CD4-positive, alpha-beta T cell treated with Interleukin-1 beta for 1 hour (primary cell): ENCODE measurements around the gene ACAP3.
"Not testable (repeated sequence)": the region's sequence is repeated elsewhere in the genome, so short reads cannot be mapped to it uniquely, and the experiment has no call there.

Experiments
- DNase-seq, 2 donors: peaks; one replicate each; pipeline ENCODE4 v3.0.0-alpha.2; 2020 to 2022

The ACAP3 gene

GRCh38 chr1:1329304-1330210 is 21.8 kb upstream of the ACAP3 start:
- no peak for DNase-seq

- DNase-seq, result no peak
Measured at GRCh38 chr1:1328254-1328653, 20.5 kb upstream of the ACAP3 start.

GRCh38 chr1:1327291-1327690 is 19.6 kb upstream of the ACAP3 start:
- DNase-seq, result no peak

- DNase-seq, result no peak
Measured at GRCh38 chr1:1326075-1326605, 18.4 kb upstream of the ACAP3 start.

DNA sequence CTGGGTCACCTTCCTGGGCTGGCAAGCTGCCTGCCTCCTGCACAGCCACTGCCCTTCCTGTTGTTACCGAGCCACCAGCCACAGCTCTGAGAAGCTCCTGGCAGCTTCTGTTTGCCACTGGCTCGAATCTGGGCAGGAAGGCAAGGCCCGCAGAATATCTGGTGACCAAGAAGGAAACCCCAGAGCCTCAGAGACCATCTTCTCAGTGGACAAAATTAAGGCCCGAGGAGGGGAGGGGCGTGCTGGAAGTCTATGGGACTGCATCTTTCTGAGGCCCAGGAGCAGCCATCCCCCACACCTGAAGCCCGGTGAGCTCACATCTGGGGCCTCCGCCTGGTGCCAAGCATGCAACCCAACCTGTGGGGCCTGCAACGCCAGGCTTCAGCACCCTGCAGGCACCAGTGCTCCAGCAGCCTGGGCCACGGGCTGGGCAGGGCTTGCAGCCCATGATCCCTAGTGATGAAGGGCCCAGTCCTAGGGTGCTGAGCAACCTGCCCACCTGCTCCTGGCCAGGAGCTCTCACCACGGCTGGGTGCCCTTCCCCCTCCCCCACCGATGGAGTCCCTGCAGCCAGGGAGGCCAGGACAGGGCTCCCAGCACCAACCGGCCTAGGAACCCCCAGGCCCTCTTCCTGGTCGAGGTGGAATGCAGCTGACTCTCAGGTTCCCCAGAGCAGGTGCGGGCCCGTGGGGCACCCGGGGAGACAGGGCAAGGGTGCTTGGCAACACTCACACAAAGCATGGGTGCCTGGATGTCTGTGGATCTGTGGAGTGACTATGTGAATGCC is 17.8 kb upstream of the ACAP3 start:
- DNase-seq, result peak in 1 of 2 donors; percentile 19

DNA sequence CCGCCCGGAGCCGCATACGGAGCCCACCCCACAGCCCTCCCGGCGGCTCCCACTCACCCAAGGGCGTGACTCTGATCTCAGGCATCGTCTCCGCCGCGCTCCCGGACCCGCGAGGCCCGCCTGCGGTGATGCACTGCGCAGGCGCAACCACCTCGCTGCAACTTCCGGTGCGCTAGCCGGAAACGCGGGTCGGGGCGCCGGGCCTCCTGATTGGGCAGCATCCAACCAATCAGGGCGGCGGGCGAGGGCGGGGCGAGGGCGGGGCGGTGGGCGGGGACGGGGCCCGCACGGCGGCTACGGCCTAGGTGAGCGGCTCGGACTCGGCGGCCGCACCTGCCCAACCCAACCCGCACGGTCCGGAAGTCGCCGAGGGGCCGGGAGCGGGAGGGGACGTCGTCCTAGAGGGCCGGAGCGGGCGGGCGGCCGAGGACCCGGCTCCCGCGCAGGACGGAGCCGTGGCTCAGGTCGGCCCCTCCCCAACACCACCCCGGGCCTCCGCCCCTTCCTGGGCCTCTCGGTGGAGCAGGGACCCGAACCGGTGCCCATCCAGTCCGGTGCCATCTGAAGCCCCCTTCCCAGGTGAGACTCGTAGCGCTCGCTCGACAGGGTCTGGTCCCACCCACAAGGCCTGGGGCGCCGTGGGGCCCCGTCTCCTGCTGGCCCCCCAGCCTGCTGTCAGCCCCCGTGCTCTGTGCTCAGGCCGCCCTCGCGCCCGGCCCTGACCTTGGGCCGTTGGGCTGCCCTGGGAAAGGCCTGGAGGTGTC is 17.0 kb upstream of the ACAP3 start, which contains the start of the genes CPTP and INTS11:
CPTP (plus strand) TSS at position 279 of the 764 bp plus-strand sequence. CDS start 2,109 bp downstream, outside the sequence.
INTS11 (minus strand) TSS at position 137 of the 764 bp plus-strand sequence; CDS start at position 85, 52 bp downstream.
- peak; percentile 95 to 96 for DNase-seq

GRCh38 chr1:1324084-1324523 is 16.4 kb upstream of the ACAP3 start:
- no peak for DNase-seq

DNA sequence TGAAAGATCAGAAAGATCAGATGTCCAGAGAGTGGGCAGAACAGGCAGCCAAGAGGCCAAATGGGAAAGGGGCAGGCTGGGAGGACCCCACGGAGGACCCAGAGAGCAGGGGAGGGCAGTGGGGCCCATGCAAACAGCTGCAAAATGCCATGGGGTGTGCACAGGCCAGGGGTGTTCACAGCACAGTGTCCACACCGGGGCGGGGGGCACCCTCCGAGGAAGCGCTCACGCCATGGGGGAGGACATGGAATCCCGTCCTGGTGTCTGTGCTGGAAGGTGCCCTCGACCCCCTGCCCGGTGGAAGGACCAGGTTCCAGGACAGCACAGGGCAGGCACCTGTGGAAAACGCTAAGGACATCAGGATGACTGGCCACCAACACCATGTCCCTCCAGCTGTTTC is 15.2 kb upstream of the ACAP3 start:
- no peak for DNase-seq

DNA sequence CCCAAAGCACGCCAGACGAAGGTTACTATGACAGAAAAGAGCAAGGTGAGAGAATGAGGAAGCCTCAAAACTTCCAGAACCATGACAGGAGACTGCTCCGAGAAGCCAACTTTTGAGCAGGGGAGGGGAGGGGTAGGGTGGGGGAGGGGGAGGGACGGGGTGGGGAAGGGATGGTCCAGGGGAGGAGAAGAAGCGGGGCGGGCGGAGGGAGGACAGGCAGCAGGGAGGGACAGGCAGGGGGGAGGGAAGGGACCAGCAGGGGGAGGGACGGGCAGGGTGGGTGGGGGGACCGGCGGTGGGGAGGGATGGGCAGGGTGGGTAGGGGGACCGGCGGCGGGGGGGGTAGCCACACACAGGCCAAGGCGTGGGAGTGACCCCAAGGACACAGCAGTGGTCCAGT is 14.7 kb upstream of the ACAP3 start:
- no peak for DNase-seq

- no peak for DNase-seq
Measured at GRCh38 chr1:1321477-1321876, 13.7 kb upstream of the ACAP3 start.

- no peak for DNase-seq
Measured at GRCh38 chr1:1320666-1321448, 13.1 kb upstream of the ACAP3 start.

DNA sequence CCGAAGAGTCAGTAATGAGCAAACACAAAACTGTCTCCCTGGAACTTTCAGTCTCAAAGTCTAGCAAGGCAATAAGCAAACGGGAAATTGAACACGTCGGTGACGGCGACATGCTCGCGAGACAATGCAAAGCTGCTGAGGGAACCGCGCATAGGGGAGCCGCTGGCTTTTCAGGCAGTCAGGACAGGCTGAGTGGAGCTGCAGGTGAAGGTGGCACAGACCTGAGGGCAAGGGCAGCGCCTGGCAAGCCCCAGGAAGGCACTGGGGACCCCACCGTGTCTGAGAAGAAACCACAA is 11.9 kb upstream of the ACAP3 start:
- no peak for DNase-seq

GRCh38 chr1:1318777-1319645 is 11.3 kb upstream of the ACAP3 start:
- DNase-seq, result no peak

DNA sequence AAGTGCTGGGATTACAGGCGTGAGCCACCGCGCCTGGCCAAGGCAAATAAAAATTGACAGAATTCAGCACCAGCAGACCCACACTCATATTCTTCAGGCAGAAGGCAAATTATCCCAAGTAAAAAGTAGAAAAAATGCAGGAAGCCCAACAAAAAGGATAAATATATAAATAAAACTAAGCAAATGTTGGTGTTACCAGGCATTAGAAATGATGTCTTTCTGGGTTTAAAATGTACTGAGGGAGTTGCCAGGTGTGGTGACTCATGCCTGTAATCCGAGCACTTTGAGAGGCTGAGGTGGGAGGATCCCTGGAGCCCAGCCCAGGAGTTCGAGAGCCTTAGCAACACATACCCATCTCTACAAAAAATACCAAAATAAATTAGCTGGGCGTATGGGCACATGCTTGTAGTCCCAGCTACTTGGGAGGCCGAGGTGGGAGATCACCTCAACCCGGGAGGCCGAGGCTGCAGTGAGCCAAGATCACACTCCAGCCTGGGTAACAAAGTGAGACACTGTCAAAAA is 10.5 kb upstream of the ACAP3 start:
- no peak for DNase-seq

DNA sequence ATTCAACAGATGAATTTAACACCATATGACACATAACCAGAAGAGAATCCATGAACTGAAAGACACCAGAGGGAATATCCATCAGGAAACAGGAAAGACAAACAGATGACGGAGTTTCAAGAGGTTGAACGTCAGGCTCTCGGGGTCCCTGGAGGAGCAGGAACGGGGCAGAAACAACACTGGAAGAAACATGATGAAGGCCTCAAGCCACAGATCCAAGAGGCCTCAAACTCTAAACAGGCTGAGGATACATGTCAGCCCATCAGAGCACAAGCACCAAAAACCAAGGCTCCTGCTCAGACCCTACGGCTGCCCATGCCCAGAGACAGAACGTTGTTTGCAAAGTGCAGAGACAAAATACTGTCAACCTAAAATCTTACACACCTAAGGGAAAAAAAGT is 9.7 kb upstream of the ACAP3 start:
- no peak for DNase-seq

GRCh38 chr1:1316199-1316598 is 8.5 kb upstream of the ACAP3 start:
- not testable (repeated sequence) for DNase-seq

DNA sequence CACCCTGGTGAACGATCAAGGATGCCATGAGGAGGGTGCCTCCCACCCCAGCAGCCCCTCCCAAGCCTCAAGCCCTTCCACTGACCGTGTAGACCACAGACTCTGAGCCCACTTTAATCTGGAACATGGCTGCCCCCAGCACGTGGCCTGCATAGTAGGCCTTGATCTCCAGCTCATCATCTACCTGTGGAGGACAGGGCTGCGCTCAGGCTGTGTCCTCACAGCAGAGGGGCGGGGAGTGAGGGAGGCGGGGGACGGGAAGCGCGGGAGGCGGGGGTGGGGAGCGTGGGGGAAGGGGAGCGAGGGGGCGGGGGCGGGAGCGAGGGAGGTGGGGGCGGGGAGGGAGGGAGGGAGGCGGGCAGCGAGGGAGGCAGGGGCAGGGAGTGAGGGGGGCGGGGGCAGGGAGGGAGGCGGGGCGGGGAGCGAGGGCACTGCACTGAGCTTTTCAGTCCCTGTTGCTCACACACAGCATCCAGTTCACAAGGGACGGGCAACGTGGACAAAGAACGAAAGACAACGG is 7.8 kb upstream of the ACAP3 start:
- DNase-seq, result no peak

DNA sequence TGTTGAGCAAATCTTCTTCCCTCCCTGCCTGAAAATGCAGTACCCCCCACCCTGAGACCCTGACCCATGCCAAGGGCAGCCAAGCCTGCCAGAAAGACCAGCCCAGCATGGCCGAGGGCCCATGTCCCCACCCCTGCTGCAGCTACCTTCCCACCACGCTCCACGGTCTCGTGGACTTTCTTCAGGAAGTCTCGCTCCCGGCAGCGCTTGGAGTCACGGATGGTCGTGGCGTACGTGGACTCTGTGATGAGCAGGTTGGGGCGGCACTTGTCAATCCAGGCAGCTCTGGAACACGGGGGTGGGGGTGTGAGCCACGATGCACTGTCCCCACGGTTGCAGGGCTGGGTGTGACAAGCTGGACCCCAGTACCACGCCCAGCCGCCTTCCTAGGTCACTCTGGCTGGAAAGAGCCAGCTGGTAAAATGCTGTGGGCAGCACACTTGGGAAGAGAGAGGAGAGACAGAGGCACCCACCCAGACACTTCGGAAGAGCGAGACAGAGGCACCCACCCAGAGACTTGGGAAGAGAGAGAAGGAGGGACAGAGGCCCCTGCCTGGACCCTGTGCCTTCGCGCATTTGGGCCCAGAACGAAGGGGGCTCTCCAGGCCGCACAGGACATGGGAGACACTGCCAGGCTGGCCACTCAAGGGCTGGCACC is 7.1 kb upstream of the ACAP3 start:
- DNase-seq, result no peak

DNA sequence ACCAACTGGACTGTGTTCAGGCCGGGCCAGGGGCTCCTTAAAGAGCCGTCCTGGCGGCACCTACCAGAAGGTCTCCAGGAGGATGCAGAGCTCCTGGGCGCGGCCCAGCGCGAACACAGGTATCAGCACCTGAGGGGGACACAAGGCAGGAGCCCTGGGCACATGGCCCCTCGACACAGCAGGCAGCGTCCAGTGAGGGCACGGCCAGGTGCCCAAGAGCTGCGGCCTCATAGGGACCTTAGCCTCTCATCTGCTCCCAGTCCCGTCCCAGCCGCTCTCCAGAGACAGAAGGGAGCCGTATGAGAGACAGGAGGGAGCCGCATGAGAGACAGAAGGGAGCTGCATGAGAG is 6.5 kb upstream of the ACAP3 start:
- DNase-seq, result no peak
